Neural crest cell (in vitro differentiated cells): ENCODE measurements around the gene A2ML1. TPM values are rescaled to one million over a fixed set of nuclear protein-coding genes. Genes with fewer than 3 reads are reported as not detected.
"Not testable (repeated sequence)": the region's sequence is repeated elsewhere in the genome, so short reads cannot be mapped to it uniquely, and the experiment has no call there.

Source experiments
- DNase-seq: peaks from one replicate; pipeline ENCODE4 v3.0.0; 2021; ENCODE audit warnings: low read depth, mixed read lengths, low spot score
- H3K27ac Mint-ChIP-seq: one replicate; pipeline ENCODE4 v1.8.0; 2021; ENCODE audit warnings: mild to moderate bottlenecking, mixed read lengths; ENCODE audit not compliant: unreplicated experiment
- H3K27me3 Mint-ChIP-seq: 2 replicates; pipeline ENCODE4 v1.8.0; 2021; ENCODE audit warnings: low read depth, mild to moderate bottlenecking, mixed read lengths
- H3K36me3 Mint-ChIP-seq: 2 replicates; pipeline ENCODE4 v1.8.0; 2021; ENCODE audit warnings: low read depth, mild to moderate bottlenecking, mixed read lengths
- H3K4me1 Mint-ChIP-seq: 2 replicates; pipeline ENCODE4 v1.8.0; 2021; ENCODE audit warnings: mixed read lengths
- H3K4me3 Mint-ChIP-seq: one replicate; pipeline ENCODE4 v1.8.0; 2021; ENCODE audit warnings: mild to moderate bottlenecking, mixed read lengths
- H3K9me3 Mint-ChIP-seq: 2 replicates; pipeline ENCODE4 v1.8.0; 2021; ENCODE audit warnings: mixed read lengths
- CTCF ChIP-seq: fragments of 200-600 bp; sonication (generic); conservative IDR thresholded peaks from 2 replicates; pipeline ENCODE4 v1.5.0; 2021; ENCODE audit warnings: antibody characterized with exemption, mild to moderate bottlenecking
- total RNA-seq: library from RNA; stranded (reverse); gene quantifications from 2 replicates; pipeline ENCODE4 v1.2.1, GENCODE V29; 2021

The A2ML1 gene
- total RNA-seq, 1 donor from 2014 or later, result not detected

- Mint-ChIP-seq H3K27me3 (no peaks in the 10 kb centered on the region), H3K9me3 (no peaks in the 10 kb centered on the region), H3K4me1 (no peaks in the 10 kb centered on the region), H3K4me3 (no peak overlapping the region), H3K36me3 (no peaks in the 10 kb centered on the region), H3K27ac (no peak overlapping the region)
- no peak for TF ChIP-seq CTCF
- DNase-seq, result no peak
Observed at GRCh38 chr12:8817856-8818255, 4.6 kb upstream of the A2ML1 start.

GRCh38 chr12:8818526-8818925 is 3.9 kb upstream of the A2ML1 start:
- TF ChIP-seq CTCF, result no peak
- Mint-ChIP-seq H3K27me3 (peaks cover 3% of the 10 kb centered on the region), H3K9me3 (no peaks in the 10 kb centered on the region), H3K4me1 (no peaks in the 10 kb centered on the region), H3K27ac (no peak overlapping the region), H3K4me3 (no peak overlapping the region), H3K36me3 (no peaks in the 10 kb centered on the region)
- no peak for DNase-seq

- H3K9me3 Mint-ChIP-seq, result no peaks in the 10 kb centered on the region
- H3K27me3 Mint-ChIP-seq, result peaks cover 3% of the 10 kb centered on the region
- no peak for DNase-seq
- H3K4me3 Mint-ChIP-seq, result no peak overlapping the region
- no peak overlapping the region for H3K27ac Mint-ChIP-seq
- H3K36me3 Mint-ChIP-seq, result no peaks in the 10 kb centered on the region
- H3K4me1 Mint-ChIP-seq, result no peaks in the 10 kb centered on the region
- TF ChIP-seq CTCF, result no peak
Observed at GRCh38 chr12:8819666-8819980, 2.8 kb upstream of the A2ML1 start.

GRCh38 chr12:8820676-8821407 is 1.6 kb upstream of the A2ML1 start:
- H3K36me3 Mint-ChIP-seq, H3K27ac Mint-ChIP-seq, H3K4me3 Mint-ChIP-seq, H3K27me3 Mint-ChIP-seq, DNase-seq, H3K9me3 Mint-ChIP-seq, H3K4me1 Mint-ChIP-seq: not testable (repeated sequence)

- no peak for TF ChIP-seq CTCF
- H3K9me3 Mint-ChIP-seq, result peaks cover 7% of the 10 kb centered on the region
- no peak overlapping the region for H3K4me3 Mint-ChIP-seq
- peaks cover 3% of the 10 kb centered on the region for H3K27me3 Mint-ChIP-seq
- no peaks in the 10 kb centered on the region for H3K4me1 Mint-ChIP-seq
- H3K36me3 Mint-ChIP-seq, result peaks cover 4% of the 10 kb centered on the region
- DNase-seq, result no peak
- H3K27ac Mint-ChIP-seq, result no peak overlapping the region
Observed at GRCh38 chr12:8821591-8821990, 830 bp upstream of the A2ML1 start.

GRCh38 chr12:8823565-8824300 is 1.3 kb downstream of the A2ML1 start:
- H3K9me3 Mint-ChIP-seq, result peaks cover 7% of the 10 kb centered on the region
- peak; percentile 63 for TF ChIP-seq CTCF
- no peaks in the 10 kb centered on the region for H3K4me1 Mint-ChIP-seq
- H3K4me3 Mint-ChIP-seq, result no peak overlapping the region
- peaks cover 4% of the 10 kb centered on the region for H3K36me3 Mint-ChIP-seq
- H3K27me3 Mint-ChIP-seq, result peaks cover 3% of the 10 kb centered on the region
- no peak overlapping the region for H3K27ac Mint-ChIP-seq
- peak; percentile 28 for DNase-seq
